ENCODE results near the gene TINAG. TPM values are rescaled to one million over a fixed set of nuclear protein-coding genes. Genes with fewer than 3 reads are reported as not detected.
"Not testable (repeated sequence)": the region's sequence is repeated elsewhere in the genome, so short reads cannot be mapped to it uniquely, and the experiment has no call there.

The TINAG gene
- total and polyA plus RNA-seq, 7 donors = 0.03 to 0.27 (median 0.04) TPM; not detected in 2

GRCh38 chr6:54310377-54311152 lies 2.3 kb downstream of the TINAG start:
- H3K9me3 ChIP-seq = no peaks in the 10 kb centered on the region
- no peak overlapping the region for H3K4me3 ChIP-seq
- no peak overlapping the region for H3K27ac ChIP-seq
- intact Hi-C loops (cut with DNase I) = no loop called here
- no peak for TF ChIP-seq CTCF (IDR thresholded peaks at IDR 0.05)
- no peaks in the 10 kb centered on the region for H3K27me3 ChIP-seq (ENCODE audit: insufficient read depth in 3 of 3, low read length in 2 of 3)
- DNase-seq (no peak), ATAC-seq (no peak)
- WGBS, 3 donors = 85 to 98% (median 92%) methylated on average over 1 of the region's 1 CpG
- H3K36me3 ChIP-seq (ENCODE audit: insufficient read depth in 1 of 2, low read depth in 1 of 2) = no peaks in the 10 kb centered on the region
- H3K4me1 ChIP-seq = no peaks in the 10 kb centered on the region

GRCh38 chr6:54315656-54316055 lies 7.4 kb downstream of the TINAG start:
- Histone ChIP-seq H3K36me3 (ENCODE audit: insufficient read depth in 1 of 2, low read depth in 1 of 2) (no peaks in the 10 kb centered on the region), H3K27ac (no peak overlapping the region), H3K4me1 (no peaks in the 10 kb centered on the region), H3K4me3 (no peak overlapping the region), H3K9me3 (no peaks in the 10 kb centered on the region), H3K27me3 (ENCODE audit: insufficient read depth in 3 of 3, low read length in 2 of 3) (no peaks in the 10 kb centered on the region)
- no peak for TF ChIP-seq CTCF (IDR thresholded peaks at IDR 0.05)
- no peak for DNase-seq
- ATAC-seq = no peak
- intact Hi-C loops (cut with DNase I) = no loop called here
- WGBS, 3 donors = 78 to 85% (median 81%) methylated on average over 4 of the region's 4 CpGs

- Histone ChIP-seq H3K27me3 (ENCODE audit: insufficient read depth in 3 of 3, low read length in 2 of 3) (no peaks in the 10 kb centered on the region), H3K4me1 (no peaks in the 10 kb centered on the region), H3K36me3 (ENCODE audit: insufficient read depth in 1 of 2, low read depth in 1 of 2) (no peaks in the 10 kb centered on the region), H3K9me3 (no peaks in the 10 kb centered on the region), H3K27ac (no peak overlapping the region), H3K4me3 (no peak overlapping the region)
- ATAC-seq (no peak), DNase-seq (no peak)
- WGBS, 3 donors = 59 to 64% (median 59%) methylated on average over 1 of the region's 1 CpG
- TF ChIP-seq CTCF (IDR thresholded peaks at IDR 0.05) = no peak
- intact Hi-C loops (cut with DNase I) = no loop called here
These were observed 12.6 kb downstream of the TINAG start for GRCh38 chr6:54320871-54321270.

GRCh38 chr6:54327631-54328030 lies 19.4 kb downstream of the TINAG start:
- DNase-seq (no peak), ATAC-seq (no peak)
- no peaks in the 10 kb centered on the region for H3K27me3 ChIP-seq (ENCODE audit: insufficient read depth in 3 of 3, low read length in 2 of 3)
- H3K9me3 ChIP-seq = peaks cover 21% of the 10 kb centered on the region
- no peak overlapping the region for H3K4me3 ChIP-seq
- no peaks in the 10 kb centered on the region for H3K36me3 ChIP-seq (ENCODE audit: insufficient read depth in 1 of 2, low read depth in 1 of 2)
- 84 to 87% (median 85%) methylated on average over 7 of the region's 7 CpGs for WGBS, 3 donors
- no peaks in the 10 kb centered on the region for H3K4me1 ChIP-seq
- no peak overlapping the region for H3K27ac ChIP-seq
- intact Hi-C loops (cut with DNase I) = no loop called here
- TF ChIP-seq CTCF (IDR thresholded peaks at IDR 0.05) = no peak

GRCh38 chr6:54331571-54331970 lies 23.3 kb downstream of the TINAG start:
- H3K27ac ChIP-seq; H3K27me3 ChIP-seq (ENCODE audit: insufficient read depth in 3 of 3, low read length in 2 of 3); H3K4me3 ChIP-seq; ATAC-seq; H3K36me3 ChIP-seq (ENCODE audit: insufficient read depth in 1 of 2, low read depth in 1 of 2); intact Hi-C loops (cut with DNase I); DNase-seq; H3K4me1 ChIP-seq: not testable (repeated sequence)
- peaks cover 21% of the 10 kb centered on the region for H3K9me3 ChIP-seq
- 65 to 80% (median 77%) methylated on average over 2 of the region's 2 CpGs for WGBS, 3 donors
